ENCODE data around the gene BTBD9. TPM values are rescaled to one million over a fixed set of nuclear protein-coding genes. Genes with fewer than 3 reads are reported as not detected.

Gene BTBD9
- polyA plus RNA-seq, 2 of the 4 experiments (the other 2 are of a cell fraction), result 2.3 to 4.6 TPM

GRCh38 chr6:38435330-38435729, 204.4 kb downstream of the BTBD9 start:
- no peaks in the 10 kb centered on the region for H3K9me3 ChIP-seq
- no peak for ATAC-seq
- no peak for DNase-seq (ENCODE audit: low read depth in 1 of 2, low spot score in 1 of 2)
- ChIA-PET POLR2A (no interaction called here), CTCF (no interaction called here)
- no peak for TF ChIP-seq RAD21 (conservative IDR thresholded peaks at IDR 0.05 in 1 of 2, IDR thresholded peaks at IDR 0.05 in 1 of 2)
- TF ChIP-seq ATOH8 (CRISPR knock-in tag; IDR thresholded peaks at IDR 0.05; ENCODE audit: low read depth), result no peak
- TF ChIP-seq PBX3 (IDR thresholded peaks at IDR 0.05), result no peak
- TF ChIP-seq HDAC2 (IDR thresholded peaks at IDR 0.05), result no peak
- TF ChIP-seq HOXB5 (CRISPR knock-in tag; IDR thresholded peaks at IDR 0.05), result no peak
- TF ChIP-seq SREBF2 (IDR thresholded peaks at IDR 0.05), result no peak
- no peak for TF ChIP-seq RNF2 (IDR thresholded peaks at IDR 0.05; ENCODE audit: borderline replicate concordance, low read depth)
- TF ChIP-seq FOXS1 (CRISPR knock-in tag; IDR thresholded peaks at IDR 0.05), result no peak
- TF ChIP-seq ZC3H11A (IDR thresholded peaks at IDR 0.05), result no peak
- no peak for TF ChIP-seq USF2 (IDR thresholded peaks at IDR 0.05)
- TF ChIP-seq POLR2AphosphoS2 (conservative IDR thresholded peaks at IDR 0.05; ENCODE audit: low read length), result no peak
- no peak for TF ChIP-seq CBX8 (IDR thresholded peaks at IDR 0.05)
- TF ChIP-seq ELK1 (IDR thresholded peaks at IDR 0.05; ENCODE audit: low read depth, low read length), result no peak
- no peak for TF ChIP-seq MAX (IDR thresholded peaks at IDR 0.05)
- TF ChIP-seq REST (IDR thresholded peaks at IDR 0.05), result no peak
- no peak for TF ChIP-seq TP53 (CRISPR knock-in tag; IDR thresholded peaks at IDR 0.05)
- TF ChIP-seq FOSL2 (IDR thresholded peaks at IDR 0.05), result no peak
- TF ChIP-seq FOSL2 (CRISPR knock-in tag; IDR thresholded peaks at IDR 0.05), result no peak
- H3K4me2 ChIP-seq, result no peak overlapping the region
- 87% methylated on average over 5 of the region's 5 CpGs for WGBS (ENCODE audit: missing lambda C conversion rate)
- H3K4me3 ChIP-seq, result no peak overlapping the region
- FAIRE-seq, result no peak
- H3K27ac ChIP-seq, result no peak overlapping the region
- peaks cover 7% of the 10 kb centered on the region; the same call in 1 of the 3 replicates for H3K4me1 ChIP-seq

- ChIA-PET CTCF (no interaction called here), POLR2A (no interaction called here)
- TF ChIP-seq REST (IDR thresholded peaks at IDR 0.05) (no peak), EP300 (IDR thresholded peaks at IDR 0.05) (no peak), KDM5A (IDR thresholded peaks at IDR 0.05) (no peak), RNF2 (IDR thresholded peaks at IDR 0.05; ENCODE audit: borderline replicate concordance, low read depth) (no peak), POLR2AphosphoS2 (conservative IDR thresholded peaks at IDR 0.05; ENCODE audit: low read length) (no peak), RFX5 (IDR thresholded peaks at IDR 0.05) (no peak), MAX (IDR thresholded peaks at IDR 0.05) (no peak), NFE2L2 (conservative IDR thresholded peaks at IDR 0.05; ENCODE audit: low read length) (no peak), NR3C1 (IDR thresholded peaks at IDR 0.05) (no peak)
- H3K4me2 ChIP-seq, result no peak overlapping the region
- DNase-seq (ENCODE audit: low read depth in 1 of 2, low spot score in 1 of 2) (no peak), ATAC-seq (no peak), FAIRE-seq (no peak)
- no peaks in the 10 kb centered on the region for H3K9me3 ChIP-seq
- no peak overlapping the region for H3K4me3 ChIP-seq
- H3K27ac ChIP-seq, result no peak overlapping the region
- peaks cover 7% of the 10 kb centered on the region; the same call in 1 of the 3 replicates for H3K4me1 ChIP-seq
- 91% methylated on average over 1 of the region's 1 CpG for WGBS (ENCODE audit: missing lambda C conversion rate)
Observed at GRCh38 chr6:38434051-38434450, 205.7 kb downstream of the BTBD9 start.

Data from A549 (cell line).